ENCODE results near the gene PSME3.
"Not testable (repeated sequence)": the region's sequence is repeated elsewhere in the genome, so short reads cannot be mapped to it uniquely, and the experiment has no call there.

DNA sequence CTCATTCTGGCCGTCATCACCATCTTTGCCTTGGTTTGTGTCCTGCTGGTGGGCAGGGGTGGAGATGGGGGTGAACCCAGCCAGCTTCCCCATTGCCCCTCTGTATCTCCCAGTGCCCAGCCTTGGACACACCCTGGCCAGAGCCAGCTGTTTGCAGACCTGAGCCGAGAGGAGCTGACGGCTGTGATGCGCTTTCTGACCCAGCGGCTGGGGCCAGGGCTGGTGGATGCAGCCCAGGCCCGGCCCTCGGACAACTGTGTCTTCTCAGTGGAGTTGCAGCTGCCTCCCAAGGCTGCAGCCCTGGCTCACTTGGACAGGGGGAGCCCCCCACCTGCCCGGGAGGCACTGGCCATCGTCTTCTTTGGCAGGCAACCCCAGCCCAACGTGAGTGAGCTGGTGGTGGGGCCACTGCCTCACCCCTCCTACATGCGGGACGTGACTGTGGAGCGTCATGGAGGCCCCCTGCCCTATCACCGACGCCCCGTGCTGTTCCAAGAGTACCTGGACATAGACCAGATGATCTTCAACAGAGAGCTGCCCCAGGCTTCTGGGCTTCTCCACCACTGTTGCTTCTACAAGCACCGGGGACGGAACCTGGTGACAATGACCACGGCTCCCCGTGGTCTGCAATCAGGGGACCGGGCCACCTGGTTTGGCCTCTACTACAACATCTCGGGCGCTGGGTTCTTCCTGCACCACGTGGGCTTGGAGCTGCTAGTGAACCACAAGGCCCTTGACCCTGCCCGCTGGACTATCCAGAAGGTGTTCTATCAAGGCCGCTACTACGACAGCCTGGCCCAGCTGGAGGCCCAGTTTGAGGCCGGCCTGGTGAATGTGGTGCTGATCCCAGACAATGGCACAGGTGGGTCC lies 18.4 kb downstream of the PSME3 start:
- TF ChIP-seq, protein P1, sequence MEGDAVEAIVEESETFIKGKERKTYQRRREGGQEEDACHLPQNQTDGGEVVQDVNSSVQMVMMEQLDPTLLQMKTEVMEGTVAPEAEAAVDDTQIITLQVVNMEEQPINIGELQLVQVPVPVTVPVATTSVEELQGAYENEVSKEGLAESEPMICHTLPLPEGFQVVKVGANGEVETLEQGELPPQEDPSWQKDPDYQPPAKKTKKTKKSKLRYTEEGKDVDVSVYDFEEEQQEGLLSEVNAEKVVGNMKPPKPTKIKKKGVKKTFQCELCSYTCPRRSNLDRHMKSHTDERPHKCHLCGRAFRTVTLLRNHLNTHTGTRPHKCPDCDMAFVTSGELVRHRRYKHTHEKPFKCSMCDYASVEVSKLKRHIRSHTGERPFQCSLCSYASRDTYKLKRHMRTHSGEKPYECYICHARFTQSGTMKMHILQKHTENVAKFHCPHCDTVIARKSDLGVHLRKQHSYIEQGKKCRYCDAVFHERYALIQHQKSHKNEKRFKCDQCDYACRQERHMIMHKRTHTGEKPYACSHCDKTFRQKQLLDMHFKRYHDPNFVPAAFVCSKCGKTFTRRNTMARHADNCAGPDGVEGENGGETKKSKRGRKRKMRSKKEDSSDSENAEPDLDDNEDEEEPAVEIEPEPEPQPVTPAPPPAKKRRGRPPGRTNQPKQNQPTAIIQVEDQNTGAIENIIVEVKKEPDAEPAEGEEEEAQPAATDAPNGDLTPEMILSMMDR (IDR thresholded peaks at IDR 0.05; ENCODE audit: borderline replicate concordance, extremely low read depth, low read length, poor library complexity, severe bottlenecking) = not testable (repeated sequence)
- not testable (repeated sequence) for TF ChIP-seq EZH2 (IDR thresholded peaks at IDR 0.05; ENCODE audit: borderline replicate concordance, low read depth, low read length, severe bottlenecking)

All from DND-41 (cell line).